Ramos (cell line): ENCODE data around the gene RC3H2.

Experiments used
- in situ Hi-C: fragments of 300-500 bp; cut with MboI; formaldehyde crosslinking; loops from one replicate; pipeline ENCODE4 v1.14.3; 2022; ENCODE audit warnings: low sequenced_read_pairs; ENCODE audit not compliant: unreplicated experiment

RC3H2 gene, protein sequence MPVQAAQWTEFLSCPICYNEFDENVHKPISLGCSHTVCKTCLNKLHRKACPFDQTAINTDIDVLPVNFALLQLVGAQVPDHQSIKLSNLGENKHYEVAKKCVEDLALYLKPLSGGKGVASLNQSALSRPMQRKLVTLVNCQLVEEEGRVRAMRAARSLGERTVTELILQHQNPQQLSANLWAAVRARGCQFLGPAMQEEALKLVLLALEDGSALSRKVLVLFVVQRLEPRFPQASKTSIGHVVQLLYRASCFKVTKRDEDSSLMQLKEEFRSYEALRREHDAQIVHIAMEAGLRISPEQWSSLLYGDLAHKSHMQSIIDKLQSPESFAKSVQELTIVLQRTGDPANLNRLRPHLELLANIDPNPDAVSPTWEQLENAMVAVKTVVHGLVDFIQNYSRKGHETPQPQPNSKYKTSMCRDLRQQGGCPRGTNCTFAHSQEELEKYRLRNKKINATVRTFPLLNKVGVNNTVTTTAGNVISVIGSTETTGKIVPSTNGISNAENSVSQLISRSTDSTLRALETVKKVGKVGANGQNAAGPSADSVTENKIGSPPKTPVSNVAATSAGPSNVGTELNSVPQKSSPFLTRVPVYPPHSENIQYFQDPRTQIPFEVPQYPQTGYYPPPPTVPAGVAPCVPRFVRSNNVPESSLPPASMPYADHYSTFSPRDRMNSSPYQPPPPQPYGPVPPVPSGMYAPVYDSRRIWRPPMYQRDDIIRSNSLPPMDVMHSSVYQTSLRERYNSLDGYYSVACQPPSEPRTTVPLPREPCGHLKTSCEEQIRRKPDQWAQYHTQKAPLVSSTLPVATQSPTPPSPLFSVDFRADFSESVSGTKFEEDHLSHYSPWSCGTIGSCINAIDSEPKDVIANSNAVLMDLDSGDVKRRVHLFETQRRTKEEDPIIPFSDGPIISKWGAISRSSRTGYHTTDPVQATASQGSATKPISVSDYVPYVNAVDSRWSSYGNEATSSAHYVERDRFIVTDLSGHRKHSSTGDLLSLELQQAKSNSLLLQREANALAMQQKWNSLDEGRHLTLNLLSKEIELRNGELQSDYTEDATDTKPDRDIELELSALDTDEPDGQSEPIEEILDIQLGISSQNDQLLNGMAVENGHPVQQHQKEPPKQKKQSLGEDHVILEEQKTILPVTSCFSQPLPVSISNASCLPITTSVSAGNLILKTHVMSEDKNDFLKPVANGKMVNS

DNA sequence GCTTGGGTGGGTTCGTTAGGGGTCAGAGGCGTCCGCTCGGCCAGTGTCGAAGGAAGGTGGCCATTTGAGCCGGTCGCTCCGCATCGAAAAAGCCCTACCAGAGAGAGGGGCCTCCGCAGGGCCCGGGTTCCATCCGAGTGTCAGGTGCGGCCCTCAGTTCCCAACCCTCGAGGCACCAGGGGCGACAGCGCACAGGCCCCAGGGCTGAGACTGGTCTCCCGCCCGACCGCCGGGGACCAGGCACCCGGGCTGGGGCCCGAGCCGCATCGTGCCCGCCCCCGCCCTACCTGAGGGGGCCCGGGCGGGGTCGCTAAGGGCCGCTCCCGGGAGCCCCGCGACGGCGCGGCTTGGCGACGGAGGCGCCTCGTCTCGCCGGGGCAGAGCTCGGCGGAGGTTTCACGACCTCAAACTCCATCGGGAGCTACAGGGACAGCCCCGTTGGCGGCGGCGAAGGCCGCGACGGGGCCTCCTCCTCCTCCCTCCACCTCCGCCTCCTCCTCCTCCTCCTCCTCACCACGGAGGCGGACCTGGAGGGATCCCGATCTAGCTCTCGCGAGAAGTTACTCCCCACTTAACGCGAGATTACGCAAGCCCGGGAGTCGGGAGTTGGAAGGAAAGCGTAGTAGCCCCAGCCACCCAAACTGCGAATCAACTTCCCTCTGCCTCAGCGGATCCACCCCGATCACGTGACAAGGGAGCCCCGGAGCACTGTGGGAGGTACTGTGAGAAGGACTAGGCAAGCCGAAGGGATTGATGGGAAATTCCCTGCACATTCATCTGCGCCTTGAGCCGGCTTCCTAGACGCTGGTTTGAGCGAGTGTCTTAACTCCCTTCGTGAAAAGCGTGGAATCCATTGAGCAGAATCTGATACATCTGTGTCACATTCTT is at the start of gene RC3H2:
Gene RC3H2, minus strand, starts transcription at position 537 of the 888 bp plus-strand sequence. CDS start 7,850 bp downstream, outside the sequence.
- in situ Hi-C loops: loop anchor here (25.0 kb wide), 1 partner anchor 432 kb away; no protein-coding TSS in a partner anchor

DNA sequence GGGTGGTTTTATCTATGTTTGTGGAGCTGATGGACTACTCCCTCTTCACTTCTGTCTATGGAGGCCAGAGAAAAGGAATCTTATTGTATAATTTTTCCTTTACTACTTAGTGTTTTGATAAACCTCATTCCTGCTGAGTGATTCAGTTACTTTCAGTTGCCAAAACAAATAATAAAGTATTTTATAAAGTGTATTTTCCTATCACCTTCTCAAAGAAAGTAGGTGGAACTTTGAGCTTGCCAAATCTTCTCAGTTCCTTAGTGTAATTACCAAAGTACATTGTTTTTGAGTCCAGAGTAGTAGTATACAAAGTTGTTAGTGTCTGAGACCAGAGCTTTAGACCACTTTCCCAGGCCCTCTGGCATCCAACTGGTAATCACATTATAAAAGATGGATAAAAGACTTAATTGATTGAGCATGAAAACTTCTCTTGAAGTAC is 49.1 kb upstream of the RC3H2 start:
- in situ Hi-C loops: no loop called here

DNA sequence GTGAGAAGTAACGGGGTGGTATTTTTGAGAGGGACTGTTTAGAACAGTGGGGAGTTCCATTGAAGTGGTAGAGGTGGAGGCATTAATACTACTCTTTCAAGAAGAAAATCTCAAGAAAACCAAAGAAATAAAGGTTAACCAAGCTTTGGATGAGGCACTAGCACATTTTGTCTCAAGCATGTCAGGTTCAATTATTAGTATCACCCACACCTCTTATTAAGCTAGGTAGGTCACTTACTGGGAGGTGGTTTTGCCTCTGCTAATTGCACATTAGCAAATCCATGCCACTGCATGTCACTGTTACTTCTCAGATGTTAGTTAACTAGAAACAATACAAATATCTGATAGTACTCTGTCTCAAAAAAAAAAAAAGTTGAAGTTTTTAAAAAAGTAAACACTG is 45.9 kb upstream of the RC3H2 start:
- in situ Hi-C loops: no loop called here

DNA sequence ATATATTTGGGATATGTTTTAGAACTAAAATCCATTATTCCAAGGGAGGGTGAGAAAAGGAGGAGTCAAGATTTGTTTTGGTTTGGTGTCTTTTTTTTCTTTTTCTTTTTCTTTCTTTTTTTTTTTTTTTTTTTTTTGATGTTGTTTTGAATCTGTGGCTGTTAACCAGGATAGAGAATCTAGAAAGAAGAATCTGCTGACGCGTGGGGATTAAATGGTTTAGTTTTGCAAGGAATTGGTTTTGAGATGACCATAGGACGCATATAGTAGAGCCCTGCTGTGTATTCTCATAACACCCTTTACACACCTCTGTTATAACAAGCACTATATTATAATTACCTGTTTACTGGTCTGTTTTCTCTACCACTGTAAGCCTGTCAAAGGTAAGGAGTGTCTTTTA is 45.1 kb upstream of the RC3H2 start:
- in situ Hi-C loops: no loop called here

DNA sequence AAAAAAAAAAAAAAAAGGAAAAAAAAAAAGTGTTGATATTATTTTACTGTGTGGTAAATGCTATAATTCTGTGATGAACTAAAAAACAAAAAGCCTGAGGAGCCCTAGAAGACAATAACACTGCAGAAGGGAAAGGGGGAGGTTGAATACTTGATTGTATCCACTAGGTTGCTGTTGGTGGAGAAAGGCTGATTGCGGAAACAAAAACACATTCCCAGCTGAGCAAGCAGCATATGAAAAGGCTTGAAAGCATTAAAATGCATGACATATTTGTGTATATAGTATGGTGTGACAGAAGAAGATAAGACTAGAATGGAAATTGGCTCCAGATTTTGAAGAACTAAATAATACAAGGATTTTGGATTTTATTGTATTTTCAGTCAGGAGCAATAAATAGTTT is 44.5 kb upstream of the RC3H2 start:
- in situ Hi-C loops: no loop called here

DNA sequence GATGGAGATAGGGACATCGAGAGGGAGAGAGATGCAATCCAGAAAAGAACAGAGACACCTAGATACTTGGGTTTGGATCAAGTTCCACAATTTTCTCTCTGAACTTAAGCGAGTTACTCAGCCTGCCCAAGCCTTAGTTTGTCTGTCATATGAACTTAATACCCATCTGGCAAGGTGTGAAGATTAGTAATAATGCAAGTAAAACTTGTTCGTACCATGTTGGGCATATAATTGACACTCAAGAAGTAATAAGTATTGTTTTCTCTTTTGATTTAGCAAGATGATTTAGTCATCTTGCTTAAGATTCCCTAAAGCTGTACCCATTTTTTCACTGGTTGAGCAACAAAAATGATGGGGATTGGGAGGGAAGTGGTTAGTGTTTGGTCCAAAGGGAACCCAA is 43.2 kb upstream of the RC3H2 start:
- in situ Hi-C loops: no loop called here

DNA sequence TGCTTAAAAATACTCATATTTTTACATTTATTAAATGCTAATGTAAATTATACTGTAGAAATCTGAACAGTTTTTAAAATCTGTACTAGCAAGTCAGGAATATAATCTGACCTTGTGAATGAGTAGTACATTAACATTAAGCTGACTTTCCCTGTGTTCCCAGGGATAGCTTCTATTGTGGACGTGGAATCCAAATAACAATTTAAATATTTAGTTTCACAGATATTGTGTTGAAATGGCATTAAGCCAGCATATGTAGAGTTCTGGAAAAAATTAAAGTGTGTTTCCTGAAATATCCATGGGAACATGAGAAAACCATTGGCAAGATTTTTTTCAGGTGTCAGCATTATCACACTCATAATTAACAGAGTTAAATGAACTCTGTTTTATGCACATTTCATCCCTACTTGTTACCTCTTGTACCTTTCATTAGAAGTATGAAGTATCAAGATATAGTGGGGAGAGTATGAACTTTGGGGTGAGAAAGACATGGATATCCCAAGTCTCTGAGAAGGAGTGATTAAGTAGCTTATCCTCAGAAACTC is 41.4 kb upstream of the RC3H2 start:
- in situ Hi-C loops: no loop called here

DNA sequence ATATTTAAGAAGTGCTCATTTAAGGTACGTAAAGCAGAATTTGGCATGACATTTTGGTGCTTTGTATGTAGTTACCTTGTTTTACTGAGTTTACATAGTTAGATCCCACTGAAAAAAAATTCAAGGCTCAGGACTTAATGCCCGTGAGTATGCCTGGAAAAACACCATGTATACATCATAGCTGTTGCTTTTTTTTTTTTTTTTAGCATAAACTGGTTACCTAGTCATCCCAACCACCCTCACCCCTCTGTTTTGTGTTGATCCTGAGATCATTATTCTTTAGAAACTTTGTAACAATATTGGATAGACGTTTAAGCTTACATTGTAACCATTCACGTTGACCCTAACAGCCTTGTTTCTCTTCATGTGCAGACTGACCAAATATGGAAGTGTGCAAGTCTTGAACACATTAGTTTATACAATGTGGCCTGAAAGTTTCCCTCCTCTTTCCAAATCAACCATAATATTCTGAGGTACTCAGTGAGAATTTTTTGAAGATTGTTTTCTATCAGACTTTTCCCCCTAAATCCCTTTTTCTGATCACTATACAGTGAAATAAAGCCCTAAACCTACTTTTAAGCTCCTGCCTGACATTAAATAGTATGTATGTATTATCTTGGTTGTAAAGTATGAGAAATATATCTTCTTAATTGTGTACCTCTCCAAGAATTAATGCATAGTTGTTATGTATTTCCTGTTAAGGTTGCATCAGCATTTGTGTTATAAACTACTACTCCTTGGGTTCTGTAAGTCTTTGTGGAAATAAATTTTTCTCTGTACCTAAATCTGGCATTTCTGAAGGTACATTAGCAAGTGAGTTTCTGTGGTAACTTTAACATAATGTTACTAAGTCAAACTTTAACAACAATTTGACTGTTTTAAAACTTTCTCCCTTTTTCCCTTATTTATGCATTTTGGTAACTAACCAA is 40.1 kb upstream of the RC3H2 start:
- in situ Hi-C loops: no loop called here

DNA sequence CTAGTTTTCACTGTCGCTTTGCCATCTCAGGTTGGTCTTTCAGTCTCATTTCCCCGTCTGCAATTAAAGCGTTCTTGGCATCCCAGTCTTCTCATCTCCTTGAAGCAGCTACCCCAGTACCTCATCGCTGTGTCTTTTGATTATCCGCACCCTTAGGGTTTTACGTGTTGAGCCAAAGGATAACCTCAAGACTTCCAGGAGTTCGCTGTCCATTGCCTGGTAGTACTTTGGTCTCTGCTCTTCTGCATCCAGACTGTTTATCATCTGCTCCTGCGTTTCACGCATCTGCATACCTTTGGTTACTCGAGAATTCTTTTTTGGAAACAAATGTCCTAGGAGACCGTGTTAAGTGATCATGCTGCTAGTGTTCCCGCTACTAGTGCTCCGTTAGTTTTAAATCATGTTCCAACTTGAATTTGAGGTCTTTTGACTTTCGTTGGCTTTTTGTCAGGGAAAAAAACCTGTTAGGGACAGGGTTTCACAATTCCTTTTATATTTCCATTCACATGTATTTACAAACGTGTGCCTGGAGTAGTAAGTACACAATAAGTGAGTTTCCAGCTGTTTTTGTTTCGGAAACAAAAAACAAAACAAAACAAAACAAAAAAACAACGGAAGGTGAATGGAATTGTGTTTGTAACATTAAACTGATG is 36.5 kb upstream of the RC3H2 start:
- in situ Hi-C loops: no loop called here

DNA sequence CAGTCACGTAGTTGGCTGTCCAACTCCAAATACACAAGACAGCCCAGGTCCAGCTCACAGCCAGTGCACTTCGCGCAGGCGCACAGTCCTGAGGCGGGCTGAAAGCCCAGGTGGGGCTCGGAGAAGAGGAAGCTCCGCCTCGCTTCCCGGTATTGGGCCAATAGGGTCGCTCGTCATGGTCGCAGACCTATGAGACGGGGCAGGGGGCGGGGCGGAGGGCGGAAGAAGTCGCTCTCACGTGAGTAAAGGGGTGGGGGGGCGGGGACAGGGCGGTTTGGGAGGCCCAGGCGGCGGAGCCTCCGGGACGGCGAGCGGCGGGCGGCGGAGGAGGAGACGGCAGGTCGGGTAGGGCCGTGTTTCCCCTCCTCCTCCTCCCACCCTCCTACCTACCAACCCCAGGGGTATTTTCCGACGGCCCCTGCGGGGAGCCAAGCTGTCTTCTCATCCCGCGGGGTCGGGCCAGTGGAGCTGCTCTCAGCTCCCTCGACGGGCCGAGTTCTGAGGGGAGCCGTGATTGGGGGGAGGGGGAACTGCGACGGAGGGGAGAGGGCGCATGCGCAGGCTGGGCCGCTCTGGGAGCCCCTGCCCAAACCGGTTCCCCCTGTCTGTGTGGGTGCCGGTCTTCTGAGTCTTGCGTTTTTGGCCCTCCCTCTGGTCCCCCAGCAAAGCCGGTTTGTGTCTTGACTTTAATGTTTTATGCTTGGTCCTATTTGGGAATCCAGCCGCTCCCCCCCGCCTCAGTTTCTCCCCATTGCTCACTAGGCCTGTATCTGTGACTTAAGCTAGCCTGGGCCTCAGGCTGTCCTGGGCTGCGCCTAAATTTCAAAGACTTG is 35.8 kb upstream of the RC3H2 start, which contains the start of gene RABGAP1:
Gene RABGAP1, plus strand, starts transcription at position 272 of the 833 bp plus-strand sequence. CDS start 16,040 bp downstream, outside the sequence.
- in situ Hi-C loops: no loop called here

DNA sequence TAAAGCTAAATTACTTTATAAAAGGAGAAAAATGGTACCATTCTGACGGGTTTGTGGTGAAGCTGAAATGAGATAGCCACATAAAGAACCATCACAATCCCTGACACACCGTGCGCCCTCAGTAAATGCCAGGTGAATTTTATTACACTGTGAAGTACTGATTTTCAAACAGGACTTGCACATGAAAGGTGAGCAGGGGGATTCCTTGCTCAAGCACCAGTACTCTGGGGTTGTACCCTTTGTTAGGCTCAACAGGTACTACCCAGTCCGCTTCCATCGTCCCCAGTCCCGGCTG is 35.2 kb upstream of the RC3H2 start:
- in situ Hi-C loops: no loop called here

DNA sequence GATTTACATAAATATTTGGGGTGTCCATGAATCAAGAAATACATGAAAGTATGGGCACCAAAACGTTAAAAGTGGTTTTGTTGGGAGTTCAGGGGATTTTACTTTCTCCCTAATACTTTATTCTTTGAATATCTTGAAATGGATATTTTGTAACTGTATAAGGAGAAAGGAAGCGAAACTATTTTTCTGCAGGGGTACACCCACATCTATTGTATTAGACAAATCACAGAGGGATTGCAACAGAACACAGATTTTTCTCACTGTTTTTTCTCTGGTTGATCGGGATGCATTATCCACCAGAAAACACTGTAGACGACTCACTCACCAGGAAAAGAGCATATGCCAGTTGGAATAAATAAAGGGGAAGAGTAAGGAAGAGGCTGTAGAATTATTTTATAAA is 34.4 kb upstream of the RC3H2 start:
- in situ Hi-C loops: no loop called here

DNA sequence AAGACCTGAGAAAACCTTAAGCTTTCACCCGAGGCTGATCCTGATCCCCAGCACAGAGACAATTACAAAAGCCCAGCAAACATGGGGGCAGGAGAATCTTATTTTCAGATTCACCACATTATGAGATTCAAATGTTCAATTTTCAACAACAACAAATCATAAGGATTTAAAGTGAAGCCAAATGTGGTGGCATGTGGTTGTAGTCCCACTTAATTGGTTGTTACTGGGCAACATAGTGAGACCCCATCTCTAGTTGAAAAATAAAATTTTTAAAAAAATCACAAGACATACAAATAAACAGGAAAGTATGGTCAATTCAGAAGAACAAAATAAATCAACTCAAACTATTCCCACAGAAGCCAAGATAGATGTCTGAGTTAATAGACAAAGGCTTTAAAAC is 31.7 kb upstream of the RC3H2 start:
- in situ Hi-C loops: no loop called here

DNA sequence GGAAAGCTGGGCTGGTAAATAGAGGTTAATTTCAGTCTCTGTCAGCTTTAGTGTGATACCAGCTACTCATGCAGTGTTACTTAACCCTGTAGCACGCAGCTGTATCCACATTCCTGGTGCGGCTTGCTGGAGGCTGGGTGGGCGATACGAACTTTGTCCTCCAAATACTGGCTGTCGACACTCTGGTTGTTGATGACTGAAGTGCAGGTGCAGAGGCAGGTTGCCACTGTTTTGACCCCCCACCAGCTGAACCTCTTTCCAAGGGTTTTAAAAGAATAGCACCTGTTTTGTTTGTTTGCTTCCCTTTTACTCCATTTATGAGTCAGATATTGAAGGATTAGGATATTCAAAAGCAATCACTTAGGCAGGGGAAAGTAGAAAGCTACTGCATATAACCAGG is 31.3 kb upstream of the RC3H2 start:
- in situ Hi-C loops: no loop called here

DNA sequence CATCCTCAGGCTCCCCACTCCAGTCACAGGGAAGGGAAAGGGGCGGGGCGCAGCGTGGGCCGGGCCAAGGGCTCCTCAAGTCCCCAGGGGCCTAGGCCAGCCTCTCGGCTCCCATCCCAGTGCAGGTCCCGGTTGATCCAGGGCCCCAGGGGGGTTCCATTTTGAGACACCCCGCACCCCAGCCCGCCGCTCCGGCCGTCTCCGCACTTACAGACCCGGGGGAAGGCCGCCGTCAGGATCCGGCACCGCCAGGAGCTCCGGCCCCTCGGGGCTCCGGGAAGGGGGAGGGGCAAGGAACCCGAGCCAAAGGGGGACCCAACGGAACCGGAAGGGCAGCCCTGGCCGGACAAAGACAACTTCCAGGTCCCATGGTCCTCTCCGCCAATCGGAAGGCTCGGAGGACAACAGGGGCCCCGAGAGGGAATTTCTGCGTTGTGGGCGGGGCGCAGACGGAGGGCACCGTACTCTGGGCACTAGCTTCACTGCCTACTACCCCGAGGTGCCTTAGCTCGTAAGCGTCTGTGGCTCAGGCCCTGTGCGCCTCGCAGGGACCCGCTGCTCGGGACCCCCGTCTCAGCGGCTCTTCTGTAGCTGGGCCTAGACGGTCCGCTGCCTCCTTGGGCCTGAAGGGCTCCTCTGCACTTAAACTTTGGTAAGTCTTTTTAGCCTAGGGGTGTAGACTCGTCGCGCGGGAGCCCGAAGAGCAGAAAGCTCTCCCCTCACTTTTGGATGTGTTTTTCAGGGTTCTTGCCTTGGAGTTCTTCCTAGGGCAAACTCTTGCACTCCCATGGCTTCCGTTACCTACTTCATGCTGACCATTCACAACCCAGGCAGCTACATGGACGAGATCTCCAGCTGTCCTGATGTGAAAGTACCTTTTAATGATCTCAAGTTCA is 26.3 kb upstream of the RC3H2 start, which contains the start of gene ZBTB26:
Gene ZBTB26, minus strand, starts transcription at position 287 of the 896 bp plus-strand sequence. CDS start 11,578 bp downstream, outside the sequence.
- in situ Hi-C loops: no loop called here
